Lower leg skin (tissue), 3 donors: ENCODE data around the gene SRGAP2C.
"Not testable (repeated sequence)": the region's sequence is repeated elsewhere in the genome, so short reads cannot be mapped to it uniquely, and the experiment has no call there.

Source experiments
- POLR2A ChIP-seq, 2 donors: fragments of 450-650 bp; IDR thresholded peaks; one replicate each; pipeline ENCODE4 v1.6.1; 2016 to 2017; ENCODE audit warnings: antibody characterized with exemption in 2 of 2, mild to moderate bottlenecking in 1 of 2, moderate library complexity in 1 of 2
- TF ChIP-seq, protein P1 (sequence below), 3 donors: fragments of 450-650 bp; IDR thresholded peaks; one replicate each; pipeline ENCODE4 v1.5.1; 2016; ENCODE audit warnings: antibody characterized with exemption in 3 of 3, mild to moderate bottlenecking in 3 of 3, moderate library complexity in 2 of 3

DNA sequence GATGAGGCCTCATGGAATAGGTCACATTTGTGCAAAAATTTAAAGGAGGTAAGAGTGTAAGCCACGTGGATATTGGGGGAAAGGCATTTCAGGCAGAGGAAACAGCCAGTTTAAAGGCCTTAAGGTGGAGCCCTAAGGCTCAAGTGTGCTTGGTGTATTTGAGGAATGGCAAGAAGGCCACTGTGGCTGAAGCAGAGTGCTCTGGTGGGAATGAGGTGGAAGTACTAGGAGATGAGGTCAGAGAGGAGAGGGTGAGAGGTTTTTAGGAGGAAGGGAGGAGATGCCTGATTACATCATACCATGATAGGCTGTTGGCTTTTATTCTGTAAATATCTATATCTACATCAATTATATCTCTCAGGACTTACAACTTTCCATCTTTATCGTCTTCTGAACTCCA is 75.4 kb downstream of the SRGAP2C start:
- TF ChIP-seq, protein P1, sequence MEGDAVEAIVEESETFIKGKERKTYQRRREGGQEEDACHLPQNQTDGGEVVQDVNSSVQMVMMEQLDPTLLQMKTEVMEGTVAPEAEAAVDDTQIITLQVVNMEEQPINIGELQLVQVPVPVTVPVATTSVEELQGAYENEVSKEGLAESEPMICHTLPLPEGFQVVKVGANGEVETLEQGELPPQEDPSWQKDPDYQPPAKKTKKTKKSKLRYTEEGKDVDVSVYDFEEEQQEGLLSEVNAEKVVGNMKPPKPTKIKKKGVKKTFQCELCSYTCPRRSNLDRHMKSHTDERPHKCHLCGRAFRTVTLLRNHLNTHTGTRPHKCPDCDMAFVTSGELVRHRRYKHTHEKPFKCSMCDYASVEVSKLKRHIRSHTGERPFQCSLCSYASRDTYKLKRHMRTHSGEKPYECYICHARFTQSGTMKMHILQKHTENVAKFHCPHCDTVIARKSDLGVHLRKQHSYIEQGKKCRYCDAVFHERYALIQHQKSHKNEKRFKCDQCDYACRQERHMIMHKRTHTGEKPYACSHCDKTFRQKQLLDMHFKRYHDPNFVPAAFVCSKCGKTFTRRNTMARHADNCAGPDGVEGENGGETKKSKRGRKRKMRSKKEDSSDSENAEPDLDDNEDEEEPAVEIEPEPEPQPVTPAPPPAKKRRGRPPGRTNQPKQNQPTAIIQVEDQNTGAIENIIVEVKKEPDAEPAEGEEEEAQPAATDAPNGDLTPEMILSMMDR (IDR thresholded peaks at IDR 0.05) = not testable (repeated sequence)
- not testable (repeated sequence) for TF ChIP-seq POLR2A (IDR thresholded peaks at IDR 0.05)
